K562 (cell line): Measurements from ENCODE around the gene NTRK3. TPM values are rescaled to one million over a fixed set of nuclear protein-coding genes. Genes with fewer than 3 reads are reported as not detected.

ENCODE experiments used
- ATAC-seq: fragments of 200-7000 bp; cut with Tn5 transposase; 3 replicates; pipeline ENCODE4 v1.9.1; 2020; ENCODE audit warnings: moderate library complexity
- BruUV-seq: library from RNA; stranded (reverse); fragments of 400-500 nt; replicated peaks from 2 replicates; lab custom pipeline; 2021; lab: Mats Ljungman, UMichigan
- CTCF ChIA-PET: fragments of 300-600 bp; formaldehyde crosslinking; extraction: SDS; loops from one replicate; lab custom pipeline; 2021; ENCODE audit warnings: low intra/inter-chr PET ratio; lab: Yijun Ruan, JAX
- POLR2A ChIA-PET: fragments of 300-600, 350-650 bp; sonication (Branson Sonifier 250); formaldehyde crosslinking; extraction: SDS; loops from one replicate; lab custom pipeline; 2021; ENCODE audit warnings: antibody characterized with exemption, inconsistent platforms; lab: Yijun Ruan, JAX
- DNase-seq, 4 experiments: peaks; one replicate each; pipeline versions ENCODE4 v3.0.0 to v3.0.0-alpha.2; 2011 to 2018; ENCODE audit warnings: low spot score in 3 of 4, mixed read lengths in 3 of 4; ENCODE audit errors: extremely low read depth in 1 of 4
- FAIRE-seq: peaks from 2 replicates; lab custom pipeline; 2011; peaks lifted over from hg19 to GRCh38; lab: Jason Lieb, UNC
- H2AFZ ChIP-seq: 2 replicates; pipeline ENCODE4 v1.6.0; 2011; ENCODE audit warnings: low read depth, low read length, control low read depth, inconsistent platforms
- H3K27ac ChIP-seq: fragments of 200-600 bp; 3 replicates; pipeline ENCODE4 v1.8.0; 2011; ENCODE audit warnings: low read depth, mild to moderate bottlenecking, control low read depth, inconsistent platforms, low read length, moderate library complexity, mixed read lengths; ENCODE audit errors: extremely low read depth
- H3K27me3 ChIP-seq, 2 experiments: fragments of 300-600 bp in 1 of 2; 2 replicates in 1 of 2; 3 replicates in 1 of 2; pipeline versions ENCODE4 v1.6.0 to v1.8.0; 2011; ENCODE audit warnings: inconsistent platforms in 2 of 2, low read length in 2 of 2, mild to moderate bottlenecking in 1 of 2, mixed read lengths in 1 of 2, moderate library complexity in 1 of 2; ENCODE audit not compliant: control insufficient read depth in 2 of 2, insufficient read depth in 2 of 2
- H3K36me3 ChIP-seq: fragments of 300-600 bp; 3 replicates; pipeline ENCODE4 v1.8.0; 2011; ENCODE audit warnings: mild to moderate bottlenecking, low read length, inconsistent platforms; ENCODE audit not compliant: control insufficient read depth, insufficient read depth
- H3K4me1 ChIP-seq, 2 experiments: fragments of 200-600 bp in 1 of 2; replicated peaks in 1 of 2; 2 replicates in 1 of 2; 3 replicates in 1 of 2; pipeline versions ENCODE4 v1.5.1 to v1.8.0; 2011; ENCODE audit warnings: inconsistent platforms in 2 of 2, low read length in 2 of 2, mild to moderate bottlenecking in 1 of 2, mixed read lengths in 1 of 2, moderate library complexity in 1 of 2; ENCODE audit not compliant: control insufficient read depth in 2 of 2, insufficient read depth in 2 of 2
- H3K4me2 ChIP-seq: 2 replicates; pipeline ENCODE4 v1.6.1; 2011; ENCODE audit warnings: low read length, control low read depth, inconsistent platforms, mixed read lengths; ENCODE audit not compliant: insufficient read depth
- H3K4me3 ChIP-seq: fragments of 200-600 bp; sonication (generic), shearing (Covaris generic); 2 replicates; pipeline ENCODE4 v1.5.1; 2016; ENCODE audit warnings: control low read depth, inconsistent platforms
- H3K79me2 ChIP-seq: fragments of 200-600 bp; 3 replicates; pipeline ENCODE4 v1.8.0; 2011; ENCODE audit warnings: low read length, inconsistent platforms; ENCODE audit not compliant: control insufficient read depth, insufficient read depth
- H3K9ac ChIP-seq, 2 experiments: 2 replicates each; pipeline versions ENCODE4 v1.6.0 to v1.6.1; 2011; ENCODE audit warnings: low read depth in 2 of 2, low read length in 2 of 2, control low read depth in 1 of 2, inconsistent platforms in 1 of 2, mild to moderate bottlenecking in 1 of 2, mixed read lengths in 1 of 2; ENCODE audit not compliant: insufficient read depth in 1 of 2
- H3K9me1 ChIP-seq: one replicate; pipeline ENCODE4 v1.6.0; 2011; ENCODE audit warnings: inconsistent platforms, mild to moderate bottlenecking, low read length, moderate library complexity; ENCODE audit not compliant: control insufficient read depth, insufficient read depth
- H3K9me3 ChIP-seq: replicated peaks from 2 replicates; pipeline ENCODE4 v1.5.1; 2011; ENCODE audit warnings: low read depth, low read length, inconsistent platforms; ENCODE audit not compliant: control insufficient read depth, insufficient read depth
- H4K20me1 ChIP-seq: replicated peaks from 2 replicates; pipeline ENCODE4 v1.6.1; 2011; ENCODE audit warnings: low read length, inconsistent platforms, mixed read lengths; ENCODE audit not compliant: control insufficient read depth, insufficient read depth
- CHAMP1 ChIP-seq: fragments of 450-650 bp; IDR thresholded peaks from 2 replicates; pipeline ENCODE4 v1.6.1; 2016; ENCODE audit warnings: mild to moderate bottlenecking
- E2F4 ChIP-seq: sonication (generic); formaldehyde crosslinking; IDR thresholded peaks from 2 replicates; pipeline ENCODE4 v1.8.0; 2022; ENCODE audit warnings: mild to moderate bottlenecking, low read depth, missing genetic modification reagents
- FOXM1 ChIP-seq, 2 experiments: fragments of 450-650 bp in 1 of 2; sonication (generic) in 1 of 2; formaldehyde crosslinking in 1 of 2; IDR thresholded peaks; 2 replicates each; pipeline versions ENCODE4 v1.6.1 to v1.9.0; 2017 to 2022; ENCODE audit warnings: low read depth in 2 of 2, mild to moderate bottlenecking in 2 of 2, missing genetic modification reagents in 1 of 2, moderate library complexity in 1 of 2
- HNRNPH1 ChIP-seq: fragments of 200-400 bp; formaldehyde crosslinking; optimal IDR thresholded peaks from 2 replicates; pipeline ENCODE3; 2017; ENCODE audit warnings: low read depth, mild to moderate bottlenecking, low read length, moderate library complexity
- KLF1 ChIP-seq: fragments of 450-650 bp; IDR thresholded peaks from 2 replicates; pipeline ENCODE4 v1.6.1; 2016; ENCODE audit warnings: missing genetic modification characterization, missing compliant biosample characterization
- PTTG1 ChIP-seq: fragments of 450-650 bp; IDR thresholded peaks from 2 replicates; pipeline ENCODE4 v1.6.1; 2016; ENCODE audit warnings: low read depth, mild to moderate bottlenecking, missing genetic modification characterization, missing compliant biosample characterization
- RBM14 ChIP-seq: fragments of 200-400 bp; formaldehyde crosslinking; IDR thresholded peaks from 2 replicates; pipeline ENCODE4 v1.6.1; 2018; ENCODE audit warnings: low read depth, mild to moderate bottlenecking, low read length, moderate library complexity, borderline replicate concordance; ENCODE audit not compliant: insufficient read depth
- RHOXF2B ChIP-seq: fragments of 250-450 bp; sonication (Bioruptor Pico); conservative IDR thresholded peaks from 2 replicates; pipeline ENCODE4 v1.5.1; 2021
- ZKSCAN8 ChIP-seq: fragments of 200-800 bp; sonication (Bioruptor generic); IDR thresholded peaks from 2 replicates; pipeline ENCODE4 v1.6.1; 2016; ENCODE audit warnings: missing genetic modification characterization, missing compliant biosample characterization
- ZNF121 ChIP-seq: sonication (generic); formaldehyde crosslinking; conservative IDR thresholded peaks from 2 replicates; pipeline ENCODE4 v1.8.0; 2022; ENCODE audit warnings: missing genetic modification reagents
- ZNF23 ChIP-seq: fragments of 250-450 bp; sonication (Bioruptor Pico); IDR thresholded peaks from 2 replicates; pipeline ENCODE4 v1.4.0; 2020; ENCODE audit warnings: mild to moderate bottlenecking
- ZNF408 ChIP-seq: fragments of 250-450 bp; sonication (Bioruptor Pico); IDR thresholded peaks from 2 replicates; pipeline ENCODE4 v1.4.0; 2020; ENCODE audit warnings: low read depth, mild to moderate bottlenecking, moderate library complexity
- ZNF655 ChIP-seq: fragments of 250-450 bp; sonication (Bioruptor Pico); IDR thresholded peaks from 2 replicates; pipeline ENCODE4 v1.5.0; 2021
- WGBS: fragments of 100-300 bp; shearing (Covaris generic); methylation state at CpG from one replicate; pipeline ENCODE4 v1.1.6; 2016; ENCODE audit warnings: low coverage, mixed read lengths; ENCODE audit not compliant: insufficient coverage; ENCODE audit errors: missing lambda C conversion rate; 5-methylcytosine and 5-hydroxymethylcytosine counted together
- in situ Hi-C: fragments of 300-500 bp; cut with MboI; formaldehyde crosslinking; loops from 4 replicates; pipeline ENCODE4 v1.15.0; 2018; ENCODE audit warnings: inconsistent platforms, mixed read lengths
- intact Hi-C: fragments of 100-400 bp; cut with micrococcal nuclease; formaldehyde crosslinking; loops from 2 replicates; pipeline ENCODE4 v1.14.2; 2022
- polyA plus RNA-seq, 8 experiments: library from polyadenylated mRNA; depleted of rRNA in 4 of 8; stranded (reverse) in 5 of 8; unstranded in 3 of 8; fragments of >200 nt; fragmentation: Nextera tagmentation in 2 of 8; fragmentation: Illumina TruSeq in 1 of 8; extraction: Ambion mirVana in 2 of 8; extraction: Trizol in 1 of 8; gene quantifications; 2 replicates each; pipeline versions ENCODE4 v1.2.1 to v1.2.3, GENCODE V29; 2011 to 2014; ENCODE audit warnings: inconsistent platforms in 1 of 8, missing spikeins in 1 of 8
- total RNA-seq, 7 experiments: library from RNA; depleted of rRNA in 6 of 7; stranded (reverse); fragments of >200 nt in 6 of 7; fragmentation: Illumina TruSeq in 2 of 7; extraction: Trizol in 2 of 7; gene quantifications; 2 replicates each; pipeline versions ENCODE4 v1.2.1 to v1.2.3, GENCODE V29; 2011 to 2021; ENCODE audit warnings: low replicate concordance in 1 of 7
- TF ChIP-seq, protein P1 (sequence below): sonication (generic); formaldehyde crosslinking; IDR thresholded peaks from 2 replicates; pipeline ENCODE4 v1.8.0; 2022; ENCODE audit warnings: missing genetic modification reagents, mild to moderate bottlenecking, borderline replicate concordance
- TF ChIP-seq, protein P2 (sequence below): fragments of 250-450 bp; sonication (Bioruptor Pico); IDR thresholded peaks from 2 replicates; pipeline ENCODE4 v1.9.0; 2021; ENCODE audit warnings: mild to moderate bottlenecking, inconsistent platforms

Gene NTRK3
- total and polyA plus RNA-seq, 9 of the 15 experiments (the other 6 are each of a cell fraction or from before 2014, with no cell fraction given): 0.11 to 0.13 TPM; not detected in 7

GRCh38 chr15:88140398-88140797 is 116.1 kb downstream of the NTRK3 start:
- H3K9me1 ChIP-seq: no peaks in the 10 kb centered on the region
- H3K4me2 ChIP-seq: no peak overlapping the region
- no peak for FAIRE-seq
- no peak overlapping the region for H3K9ac ChIP-seq
- H3K27ac ChIP-seq: no peak overlapping the region
- H3K9me3 ChIP-seq: no peaks in the 10 kb centered on the region
- no TSS peak for BruUV-seq
- H3K79me2 ChIP-seq: no peaks in the 10 kb centered on the region
- H3K4me1 ChIP-seq: no peaks in the 10 kb centered on the region
- H3K36me3 ChIP-seq: no peaks in the 10 kb centered on the region
- 4% methylated on average over 4 of the region's 4 CpGs for WGBS
- no peaks in the 10 kb centered on the region for H4K20me1 ChIP-seq
- no peak for ATAC-seq
- ChIA-PET POLR2A (no interaction called here), CTCF (no interaction called here)
- no peak for DNase-seq
- in situ Hi-C loops: no loop called here
- no peaks in the 10 kb centered on the region for H3K27me3 ChIP-seq
- H3K4me3 ChIP-seq: no peak overlapping the region
- H2AFZ ChIP-seq: no peak overlapping the region
- intact Hi-C loops: no loop called here
- no peak for TF ChIP-seq E2F4
- TF ChIP-seq, protein P1, sequence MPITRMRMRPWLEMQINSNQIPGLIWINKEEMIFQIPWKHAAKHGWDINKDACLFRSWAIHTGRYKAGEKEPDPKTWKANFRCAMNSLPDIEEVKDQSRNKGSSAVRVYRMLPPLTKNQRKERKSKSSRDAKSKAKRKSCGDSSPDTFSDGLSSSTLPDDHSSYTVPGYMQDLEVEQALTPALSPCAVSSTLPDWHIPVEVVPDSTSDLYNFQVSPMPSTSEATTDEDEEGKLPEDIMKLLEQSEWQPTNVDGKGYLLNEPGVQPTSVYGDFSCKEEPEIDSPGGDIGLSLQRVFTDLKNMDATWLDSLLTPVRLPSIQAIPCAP: no peak
- TF ChIP-seq, protein P2, sequence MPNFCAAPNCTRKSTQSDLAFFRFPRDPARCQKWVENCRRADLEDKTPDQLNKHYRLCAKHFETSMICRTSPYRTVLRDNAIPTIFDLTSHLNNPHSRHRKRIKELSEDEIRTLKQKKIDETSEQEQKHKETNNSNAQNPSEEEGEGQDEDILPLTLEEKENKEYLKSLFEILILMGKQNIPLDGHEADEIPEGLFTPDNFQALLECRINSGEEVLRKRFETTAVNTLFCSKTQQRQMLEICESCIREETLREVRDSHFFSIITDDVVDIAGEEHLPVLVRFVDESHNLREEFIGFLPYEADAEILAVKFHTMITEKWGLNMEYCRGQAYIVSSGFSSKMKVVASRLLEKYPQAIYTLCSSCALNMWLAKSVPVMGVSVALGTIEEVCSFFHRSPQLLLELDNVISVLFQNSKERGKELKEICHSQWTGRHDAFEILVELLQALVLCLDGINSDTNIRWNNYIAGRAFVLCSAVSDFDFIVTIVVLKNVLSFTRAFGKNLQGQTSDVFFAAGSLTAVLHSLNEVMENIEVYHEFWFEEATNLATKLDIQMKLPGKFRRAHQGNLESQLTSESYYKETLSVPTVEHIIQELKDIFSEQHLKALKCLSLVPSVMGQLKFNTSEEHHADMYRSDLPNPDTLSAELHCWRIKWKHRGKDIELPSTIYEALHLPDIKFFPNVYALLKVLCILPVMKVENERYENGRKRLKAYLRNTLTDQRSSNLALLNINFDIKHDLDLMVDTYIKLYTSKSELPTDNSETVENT (CRISPR knock-in tag): no peak
- no peak for TF ChIP-seq FOXM1 (IDR thresholded peaks at IDR 0.05; ENCODE audit: low read depth)
- TF ChIP-seq FOXM1 (CRISPR knock-in tag; IDR thresholded peaks at IDR 0.05; ENCODE audit: low read depth): no peak
- no peak for TF ChIP-seq PTTG1 (tag)
- no peak for TF ChIP-seq RHOXF2B (CRISPR knock-in tag)
- no peak for TF ChIP-seq ZNF121
- no peak for TF ChIP-seq ZNF23 (CRISPR knock-in tag)
- no peak for TF ChIP-seq ZKSCAN8 (CRISPR knock-in tag)
- no peak for TF ChIP-seq CHAMP1
- no peak for TF ChIP-seq ZNF655 (CRISPR knock-in tag)
- no peak for TF ChIP-seq ZNF408 (CRISPR knock-in tag)
- TF ChIP-seq RBM14: no peak
- TF ChIP-seq KLF1 (tag): no peak
- TF ChIP-seq HNRNPH1: no peak
